NCI-H1048 (cell line): ENCODE measurements around the gene PRPF19.

Source experiments
- DNase-seq: peaks from one replicate; lab custom pipeline; 2025; lab: John Stamatoyannopoulos, UW

The PRPF19 gene

GRCh38 chr11:60841797-60842667 lies 64.4 kb downstream of the PRPF19 start, which contains the start of gene CCDC86:
Gene CCDC86 (plus strand): TSS chr11:60842113. CDS start chr11:60842125, 12 bp downstream.
- DNase-seq, result peak; percentile 82
